ENCODE measurements around the gene SLC25A44.
"Not testable (repeated sequence)": the region's sequence is repeated elsewhere in the genome, so short reads cannot be mapped to it uniquely, and the experiment has no call there.

The SLC25A44 gene

GRCh38 chr1:156212833-156213643, 19.1 kb downstream of the SLC25A44 start, which contains the start of gene PMF1:
Gene PMF1 (plus strand): TSS chr1:156213007. CDS start chr1:156213016, 9 bp downstream.
- TF ChIP-seq, protein P1, sequence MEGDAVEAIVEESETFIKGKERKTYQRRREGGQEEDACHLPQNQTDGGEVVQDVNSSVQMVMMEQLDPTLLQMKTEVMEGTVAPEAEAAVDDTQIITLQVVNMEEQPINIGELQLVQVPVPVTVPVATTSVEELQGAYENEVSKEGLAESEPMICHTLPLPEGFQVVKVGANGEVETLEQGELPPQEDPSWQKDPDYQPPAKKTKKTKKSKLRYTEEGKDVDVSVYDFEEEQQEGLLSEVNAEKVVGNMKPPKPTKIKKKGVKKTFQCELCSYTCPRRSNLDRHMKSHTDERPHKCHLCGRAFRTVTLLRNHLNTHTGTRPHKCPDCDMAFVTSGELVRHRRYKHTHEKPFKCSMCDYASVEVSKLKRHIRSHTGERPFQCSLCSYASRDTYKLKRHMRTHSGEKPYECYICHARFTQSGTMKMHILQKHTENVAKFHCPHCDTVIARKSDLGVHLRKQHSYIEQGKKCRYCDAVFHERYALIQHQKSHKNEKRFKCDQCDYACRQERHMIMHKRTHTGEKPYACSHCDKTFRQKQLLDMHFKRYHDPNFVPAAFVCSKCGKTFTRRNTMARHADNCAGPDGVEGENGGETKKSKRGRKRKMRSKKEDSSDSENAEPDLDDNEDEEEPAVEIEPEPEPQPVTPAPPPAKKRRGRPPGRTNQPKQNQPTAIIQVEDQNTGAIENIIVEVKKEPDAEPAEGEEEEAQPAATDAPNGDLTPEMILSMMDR (IDR thresholded peaks at IDR 0.05; ENCODE audit: low read depth, low read length) = no peak

DNA sequence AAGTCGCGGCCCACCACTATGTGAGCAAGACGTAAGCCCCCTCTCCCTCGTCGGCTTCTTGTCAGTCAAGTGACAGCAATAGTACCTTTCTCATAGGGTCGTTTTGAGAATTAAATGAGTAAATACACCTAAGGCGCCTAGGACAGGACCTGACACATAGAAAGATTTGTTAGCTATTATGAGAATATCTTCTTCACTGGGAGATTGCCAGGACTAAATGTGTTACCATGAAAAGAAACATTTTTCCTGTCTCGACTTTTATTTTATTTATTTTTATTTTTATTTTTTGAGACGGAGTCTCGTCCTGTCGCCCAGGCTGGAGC, 19.7 kb downstream of the SLC25A44 start:
- TF ChIP-seq, protein P1 (IDR thresholded peaks at IDR 0.05; ENCODE audit: low read depth, low read length) = no peak
- peak overlapping the region; percentile 79 for H3K4me3 ChIP-seq (ENCODE audit: low read depth, low read length)

More at GRCh38 chr1:156212833-156213643, 19.1 kb downstream of the SLC25A44 start, which contains the start of gene PMF1:
- H3K4me3 ChIP-seq (ENCODE audit: low read depth, low read length) = peak within 1 kb of the TSS; percentile 79

- TF ChIP-seq, protein P1 (IDR thresholded peaks at IDR 0.05; ENCODE audit: low read depth, low read length) = no peak
- peak overlapping the region; percentile 79 for H3K4me3 ChIP-seq (ENCODE audit: low read depth, low read length)
Observed at GRCh38 chr1:156214024-156214748, 20.3 kb downstream of the SLC25A44 start.

- not testable (repeated sequence) for H3K4me3 ChIP-seq (ENCODE audit: low read depth, low read length)
Observed at GRCh38 chr1:156216361-156217086, 22.6 kb downstream of the SLC25A44 start.

DNA sequence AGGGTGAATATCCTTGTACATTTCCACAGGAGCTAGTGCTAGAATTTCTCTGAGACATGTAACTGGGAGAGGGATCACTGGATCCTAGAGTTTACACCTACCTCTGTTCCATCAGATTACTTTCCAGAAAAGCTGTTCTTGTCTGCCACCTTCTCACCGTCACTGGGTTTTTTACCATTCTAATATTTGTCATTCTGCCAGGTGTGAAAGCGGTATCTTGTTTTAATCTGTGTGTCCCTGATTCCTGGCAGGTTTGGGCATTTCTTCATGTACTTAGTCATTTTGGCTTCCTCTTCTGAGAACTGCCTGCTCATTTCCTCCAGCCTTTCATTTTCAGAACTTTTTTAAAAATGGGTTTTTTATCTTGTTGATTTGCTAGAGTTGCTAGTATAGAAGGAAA, 24.0 kb downstream of the SLC25A44 start:
- H3K4me3 ChIP-seq (ENCODE audit: low read depth, low read length) = no peak overlapping the region
- TF ChIP-seq, protein P1 (IDR thresholded peaks at IDR 0.05; ENCODE audit: low read depth, low read length) = no peak

DNA sequence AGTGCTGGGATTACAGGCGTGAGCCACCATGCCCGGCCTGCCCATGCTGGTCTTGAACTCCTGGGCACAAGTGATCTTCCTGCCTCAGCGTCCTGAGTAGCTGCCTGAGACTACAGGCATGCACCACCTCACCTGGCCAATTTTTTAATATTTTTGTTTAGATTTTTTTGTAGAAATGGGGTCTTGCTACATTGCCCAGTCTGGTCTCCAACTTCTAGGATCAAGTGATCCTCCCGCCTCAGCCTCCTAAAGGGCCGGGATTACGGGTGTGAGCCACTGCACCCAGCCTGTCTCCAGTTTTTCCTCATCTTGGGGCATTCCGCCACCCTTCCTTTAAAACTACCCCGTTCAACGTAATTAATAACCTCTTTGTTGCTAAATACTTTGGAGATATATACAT, 26.3 kb downstream of the SLC25A44 start:
- H3K4me3 ChIP-seq (ENCODE audit: low read depth, low read length) = no peak overlapping the region
- TF ChIP-seq, protein P1 (IDR thresholded peaks at IDR 0.05; ENCODE audit: low read depth, low read length) = no peak

DNA sequence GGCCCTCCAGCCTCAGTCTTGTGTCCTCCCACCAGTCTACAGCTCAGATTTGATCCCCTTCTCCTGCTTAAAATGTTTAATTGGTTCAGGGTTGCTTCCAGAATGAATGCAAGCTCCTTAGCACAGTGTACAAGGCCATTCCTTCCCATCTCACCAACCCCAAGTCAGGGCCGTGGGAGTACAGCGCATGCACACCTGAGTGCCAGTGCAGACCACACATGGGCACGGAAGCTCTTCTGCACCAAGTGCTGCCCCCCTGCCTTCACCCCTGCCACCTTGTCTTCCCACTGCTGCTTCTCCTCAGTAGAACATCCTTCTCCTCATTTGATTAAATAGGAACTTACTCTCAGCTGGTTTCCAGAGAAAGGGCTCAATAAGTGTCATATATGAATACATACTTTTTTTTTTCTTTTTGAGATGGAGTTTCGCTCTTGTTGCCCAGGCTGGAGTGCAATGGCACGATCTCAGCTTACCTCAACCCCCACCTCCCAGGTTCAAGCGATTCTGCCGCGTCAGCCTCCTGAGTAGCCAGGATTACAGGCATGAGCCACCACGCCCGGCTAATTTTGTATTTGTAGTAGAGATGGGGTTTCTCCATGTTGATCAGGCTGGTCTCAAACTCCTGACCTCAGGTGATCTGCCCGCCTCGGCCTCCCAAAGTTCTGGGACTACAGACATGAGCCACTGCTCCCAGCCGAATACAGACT, 28.2 kb downstream of the SLC25A44 start:
- H3K4me3 ChIP-seq (ENCODE audit: low read depth, low read length) = no peak overlapping the region
- TF ChIP-seq, protein P1 (IDR thresholded peaks at IDR 0.05; ENCODE audit: low read depth, low read length) = no peak

All from WI38 (cell line).